SH-SY5Y (cell line): ENCODE results near the gene UXS1.

Source experiments
- GATA2 ChIP-seq: IDR thresholded peaks from 2 replicates; pipeline ENCODE4 v1.6.1; 2011; ENCODE audit warnings: mild to moderate bottlenecking, low read depth, low read length
- GATA3 ChIP-seq: IDR thresholded peaks from 2 replicates; pipeline ENCODE4 v1.6.1; 2011; ENCODE audit warnings: low read depth, mild to moderate bottlenecking, low read length, moderate library complexity

DNA sequence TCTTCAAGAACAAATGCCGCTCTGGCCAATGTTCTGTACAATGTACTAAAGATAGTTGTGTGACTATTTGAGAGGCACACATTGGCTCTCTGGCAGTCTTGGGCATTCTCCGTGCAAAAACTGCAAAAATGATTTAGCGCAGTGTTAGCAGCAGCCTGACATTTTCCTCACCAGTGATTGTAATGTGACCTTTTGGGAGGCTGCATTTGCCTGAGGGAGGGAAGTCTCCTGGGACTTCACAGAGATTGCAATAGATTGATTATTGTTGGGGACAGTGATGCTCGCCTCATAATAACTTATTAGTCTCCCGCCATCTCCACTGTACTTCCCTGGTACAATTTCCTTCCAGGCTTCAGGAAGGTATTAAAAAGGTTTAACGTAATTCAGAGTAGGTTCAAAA is 149.2 kb downstream of the UXS1 start:
- TF ChIP-seq GATA2 (no peak), GATA3 (no peak)
